GM12878 (cell line): ENCODE measurements around the gene CTNNA3. TPM values are rescaled to one million over a fixed set of nuclear protein-coding genes. Genes with fewer than 3 reads are reported as not detected.

Experiments used
- ATAC-seq: fragments of 200-7000 bp; cut with Tn5 transposase; 3 replicates; pipeline ENCODE4 v1.9.1; 2020; ENCODE audit warnings: mild to moderate bottlenecking, moderate library complexity
- BruUV-seq: library from RNA; stranded (reverse); fragments of 400-500 nt; replicated peaks from 2 replicates; lab custom pipeline; 2021; lab: Mats Ljungman, UMichigan
- CTCF ChIA-PET: fragments of 300-600 bp; sonication (Branson Sonifier 250); formaldehyde crosslinking; extraction: SDS; loops from one replicate; lab custom pipeline; 2021; ENCODE audit warnings: inconsistent platforms; lab: Yijun Ruan, JAX
- POLR2A ChIA-PET: fragments of 350-600 bp; formaldehyde crosslinking; extraction: SDS; loops from one replicate; lab custom pipeline; 2021; ENCODE audit warnings: inconsistent platforms; lab: Charles Lee
- RAD21 ChIA-PET: fragments of 300-600 bp; sonication (Branson Sonifier 250); formaldehyde crosslinking; loops from one replicate; lab custom pipeline; 2023; ENCODE audit warnings: antibody characterized with exemption; ENCODE audit not compliant: unreplicated experiment; lab: Charles Lee
- SMC1A ChIA-PET: fragments of 300-600 bp; sonication (Branson Sonifier 250); formaldehyde crosslinking; loops from one replicate; lab custom pipeline; 2023; ENCODE audit not compliant: unreplicated experiment, uncharacterized antibody; lab: Charles Lee
- DNase-seq: peaks from one replicate; pipeline ENCODE4 v3.0.0-alpha.2; 2011; ENCODE audit warnings: low read depth, low spot score
- FAIRE-seq: peaks from 3 replicates; lab custom pipeline; 2011; peaks lifted over from hg19 to GRCh38; lab: Jason Lieb, UNC
- H2AFZ ChIP-seq: 2 replicates; pipeline ENCODE4 v1.6.0; 2011; ENCODE audit warnings: low read depth, low read length, control low read depth; ENCODE audit not compliant: control insufficient read depth
- H3K27ac ChIP-seq: 2 replicates; pipeline ENCODE4 v1.5.1; 2011; ENCODE audit warnings: control low read depth; ENCODE audit not compliant: control insufficient read depth, insufficient read depth
- H3K27me3 ChIP-seq, 2 experiments: replicated peaks in 1 of 2; 2 replicates each; pipeline versions ENCODE4 v1.6.0 to v1.6.1; 2011; ENCODE audit warnings: low read length in 1 of 2; ENCODE audit not compliant: control insufficient read depth in 2 of 2, insufficient read depth in 2 of 2
- H3K36me3 ChIP-seq, 2 experiments: 2 replicates each; pipeline ENCODE4 v1.5.1; 2011; ENCODE audit warnings: low read length in 1 of 2; ENCODE audit not compliant: control insufficient read depth in 2 of 2, insufficient read depth in 2 of 2
- H3K4me1 ChIP-seq: 2 replicates; pipeline ENCODE4 v1.6.1; 2011; ENCODE audit warnings: mild to moderate bottlenecking, low read length, moderate library complexity, mixed read lengths; ENCODE audit not compliant: control insufficient read depth, insufficient read depth
- H3K4me2 ChIP-seq: 2 replicates; pipeline ENCODE4 v1.6.0; 2011; ENCODE audit warnings: control low read depth; ENCODE audit not compliant: control insufficient read depth, insufficient read depth
- H3K4me3 ChIP-seq: fragments of 200-600 bp; sonication (generic); 2 replicates; pipeline ENCODE4 v1.5.1; 2016
- H3K79me2 ChIP-seq: 2 replicates; pipeline ENCODE4 v1.6.0; 2011; ENCODE audit warnings: low read length; ENCODE audit not compliant: control insufficient read depth, insufficient read depth
- H3K9ac ChIP-seq: 2 replicates; pipeline ENCODE4 v1.8.0; 2011; ENCODE audit warnings: low read length, control low read depth, mixed read lengths; ENCODE audit not compliant: control insufficient read depth, insufficient read depth
- H3K9me3 ChIP-seq: replicated peaks from 3 replicates; pipeline ENCODE4 v1.5.1; 2011; ENCODE audit warnings: mild to moderate bottlenecking, low read length; ENCODE audit not compliant: control insufficient read depth, insufficient read depth
- H4K20me1 ChIP-seq: 2 replicates; pipeline ENCODE4 v1.6.0; 2011; ENCODE audit not compliant: control insufficient read depth, insufficient read depth
- BCL11A ChIP-seq: IDR thresholded peaks from 2 replicates; pipeline ENCODE4 v1.6.1; 2011; ENCODE audit warnings: low read depth, low read length
- CREB1 ChIP-seq: IDR thresholded peaks from 2 replicates; pipeline ENCODE4 v1.6.1; 2012; ENCODE audit warnings: low read depth, mild to moderate bottlenecking, inconsistent platforms
- CTCF ChIP-seq, 3 experiments: IDR thresholded peaks in 2 of 3; conservative IDR thresholded peaks in 1 of 3; 2 replicates each; pipeline ENCODE4 v1.5.1; 2011; ENCODE audit warnings: low read depth in 3 of 3, low read length in 3 of 3, mild to moderate bottlenecking in 3 of 3, control low read depth in 2 of 3, moderate library complexity in 2 of 3, inconsistent platforms in 1 of 3, mixed read lengths in 1 of 3; ENCODE audit not compliant: control insufficient read depth in 2 of 3, insufficient read depth in 1 of 3; ENCODE audit errors: extremely low read depth in 1 of 3
- HDAC6 ChIP-seq: fragments of 200-600 bp; sonication (generic); IDR thresholded peaks from one replicate; pipeline ENCODE4 v1.8.0; 2017; ENCODE audit warnings: antibody characterized with exemption; ENCODE audit not compliant: unreplicated experiment
- IRF3 ChIP-seq: fragments of 450-650 bp; IDR thresholded peaks from 2 replicates; pipeline ENCODE4 v1.6.1; 2014; ENCODE audit warnings: mild to moderate bottlenecking
- JUND ChIP-seq: IDR thresholded peaks from 2 replicates; pipeline ENCODE4 v1.6.1; 2012; ENCODE audit warnings: low read depth, mild to moderate bottlenecking, low read length, improper control_type of control experiment, moderate library complexity
- SIN3A ChIP-seq: IDR thresholded peaks from 2 replicates; pipeline ENCODE4 v1.6.1; 2012; ENCODE audit warnings: low read depth, low read length, improper control_type of control experiment
- SP1 ChIP-seq: IDR thresholded peaks from one replicate; pipeline ENCODE4 v1.6.1; 2011; ENCODE audit warnings: low read depth, low read length
- TBL1XR1 ChIP-seq: IDR thresholded peaks from 2 replicates; pipeline ENCODE4 v1.6.1; 2012; ENCODE audit warnings: low read depth, low read length, improper control_type of control experiment
- YBX1 ChIP-seq: fragments of 450-650 bp; IDR thresholded peaks from 2 replicates; pipeline ENCODE4 v1.6.1; 2016; ENCODE audit warnings: antibody characterized with exemption
- in situ Hi-C: fragments of 300-500 bp; cut with MboI; formaldehyde crosslinking; loops from 9 replicates; pipeline ENCODE4 v1.14.3; 2018; ENCODE audit warnings: mixed read lengths
- intact Hi-C: fragments of 100-400 bp; cut with micrococcal nuclease; formaldehyde crosslinking; loops from one replicate; pipeline ENCODE4 v1.14.2; 2022; ENCODE audit not compliant: unreplicated experiment
- polyA plus RNA-seq, 11 experiments: library from polyadenylated mRNA; depleted of rRNA in 4 of 11; unstranded in 6 of 11; stranded (reverse) in 5 of 11; fragments of >200 nt; fragmentation: Nextera tagmentation in 4 of 11; fragmentation: Illumina TruSeq in 1 of 11; extraction: Ambion mirVana in 4 of 11; extraction: Trizol in 1 of 11; gene quantifications; 1 replicate in 1 of 11; 2 replicates in 10 of 11; pipeline versions ENCODE4 v1.2.1 to v1.2.3, GENCODE V29; 2011 to 2016; ENCODE audit warnings: inconsistent platforms in 2 of 11, missing spikeins in 2 of 11, low read depth in 1 of 11
- total RNA-seq, 4 experiments: library from RNA; depleted of rRNA in 3 of 4; stranded (reverse); fragments of >200 nt in 3 of 4; fragmentation: Illumina TruSeq in 1 of 4; extraction: Trizol in 1 of 4; gene quantifications; 2 replicates each; pipeline versions ENCODE4 v1.2.1 to v1.2.3, GENCODE V29; 2013 to 2021
- TF ChIP-seq, protein P1 (sequence below): IDR thresholded peaks from 2 replicates; pipeline ENCODE4 v1.6.1; 2012; ENCODE audit warnings: improper control_type of control experiment, low read depth, low read length; ENCODE audit not compliant: insufficient replicate concordance

The CTNNA3 gene
- total and polyA plus RNA-seq, 10 of the 15 experiments (the other 5 are each of a cell fraction or from before 2014, with no cell fraction given), result under 0.01 to 4.5 (median 0.22) TPM; not detected in 2

DNA sequence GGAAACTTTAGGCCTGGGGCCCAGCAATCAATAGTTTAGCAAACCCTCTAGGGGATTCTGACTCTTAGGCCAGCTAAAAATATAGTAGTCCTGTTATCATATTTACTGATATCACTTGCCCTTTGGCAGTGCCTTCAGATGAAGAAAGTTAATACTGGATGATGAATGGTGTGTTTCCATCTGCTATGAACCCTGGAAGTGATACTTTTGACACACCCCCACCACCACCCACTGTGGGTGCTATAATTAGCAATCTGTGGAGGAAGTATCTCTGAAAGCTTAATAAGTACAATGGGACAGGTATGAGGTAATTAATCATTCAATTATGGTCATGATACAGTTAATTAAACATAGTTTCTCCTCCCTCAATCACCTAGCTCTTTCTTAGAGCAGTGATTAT is 860.6 kb downstream of the CTNNA3 start:
- ATAC-seq (no peak), FAIRE-seq (no peak), DNase-seq (no peak)
- Histone ChIP-seq H3K4me1 (no peaks in the 10 kb centered on the region), H3K79me2 (no peaks in the 10 kb centered on the region), H3K4me2 (no peak overlapping the region), H4K20me1 (no peaks in the 10 kb centered on the region), H3K27ac (no peak overlapping the region), H3K27me3 (no peaks in the 10 kb centered on the region), H3K36me3 (no peaks in the 10 kb centered on the region), H2AFZ (no peak overlapping the region), H3K9ac (no peak overlapping the region), H3K4me3 (no peak overlapping the region), H3K9me3 (no peaks in the 10 kb centered on the region)
- ChIA-PET POLR2A (interaction anchor here (1.4 kb wide), 1 partner anchor 15 kb away, joined by 4 read pairs; no protein-coding TSS in a partner anchor), CTCF (interaction anchor here (1.3 to 1.6 kb wide), 3 partner anchors 27 to 945 kb away, joined by 3 to 5 read pairs (median 4); no protein-coding TSS in a partner anchor), RAD21 (interaction anchor here (0.5 to 0.9 kb wide), 2 partner anchors 53 to 702 kb away, joined by 3 read pairs; no protein-coding TSS in a partner anchor), SMC1A (interaction anchor here (1.1 to 1.7 kb wide), 6 partner anchors 9 to 69 kb away, joined by 3 to 5 read pairs (median 3); no protein-coding TSS in a partner anchor)
- no peak for TF ChIP-seq YBX1
- TF ChIP-seq CTCF (IDR thresholded peaks at IDR 0.05 in 2 of 3, conservative IDR thresholded peaks at IDR 0.05 in 1 of 3; ENCODE audit: control insufficient read depth in 2 of 3, extremely low read depth in 1 of 3, insufficient read depth in 1 of 3, low read depth in 3 of 3, low read length in 3 of 3), result no peak
- TF ChIP-seq BCL11A, result no peak
- no peak for TF ChIP-seq JUND
- TF ChIP-seq IRF3, result no peak
- TF ChIP-seq TBL1XR1, result no peak
- no peak for TF ChIP-seq HDAC6
- TF ChIP-seq CREB1, result no peak
- TF ChIP-seq SIN3A, result no peak
- TF ChIP-seq, protein P1, sequence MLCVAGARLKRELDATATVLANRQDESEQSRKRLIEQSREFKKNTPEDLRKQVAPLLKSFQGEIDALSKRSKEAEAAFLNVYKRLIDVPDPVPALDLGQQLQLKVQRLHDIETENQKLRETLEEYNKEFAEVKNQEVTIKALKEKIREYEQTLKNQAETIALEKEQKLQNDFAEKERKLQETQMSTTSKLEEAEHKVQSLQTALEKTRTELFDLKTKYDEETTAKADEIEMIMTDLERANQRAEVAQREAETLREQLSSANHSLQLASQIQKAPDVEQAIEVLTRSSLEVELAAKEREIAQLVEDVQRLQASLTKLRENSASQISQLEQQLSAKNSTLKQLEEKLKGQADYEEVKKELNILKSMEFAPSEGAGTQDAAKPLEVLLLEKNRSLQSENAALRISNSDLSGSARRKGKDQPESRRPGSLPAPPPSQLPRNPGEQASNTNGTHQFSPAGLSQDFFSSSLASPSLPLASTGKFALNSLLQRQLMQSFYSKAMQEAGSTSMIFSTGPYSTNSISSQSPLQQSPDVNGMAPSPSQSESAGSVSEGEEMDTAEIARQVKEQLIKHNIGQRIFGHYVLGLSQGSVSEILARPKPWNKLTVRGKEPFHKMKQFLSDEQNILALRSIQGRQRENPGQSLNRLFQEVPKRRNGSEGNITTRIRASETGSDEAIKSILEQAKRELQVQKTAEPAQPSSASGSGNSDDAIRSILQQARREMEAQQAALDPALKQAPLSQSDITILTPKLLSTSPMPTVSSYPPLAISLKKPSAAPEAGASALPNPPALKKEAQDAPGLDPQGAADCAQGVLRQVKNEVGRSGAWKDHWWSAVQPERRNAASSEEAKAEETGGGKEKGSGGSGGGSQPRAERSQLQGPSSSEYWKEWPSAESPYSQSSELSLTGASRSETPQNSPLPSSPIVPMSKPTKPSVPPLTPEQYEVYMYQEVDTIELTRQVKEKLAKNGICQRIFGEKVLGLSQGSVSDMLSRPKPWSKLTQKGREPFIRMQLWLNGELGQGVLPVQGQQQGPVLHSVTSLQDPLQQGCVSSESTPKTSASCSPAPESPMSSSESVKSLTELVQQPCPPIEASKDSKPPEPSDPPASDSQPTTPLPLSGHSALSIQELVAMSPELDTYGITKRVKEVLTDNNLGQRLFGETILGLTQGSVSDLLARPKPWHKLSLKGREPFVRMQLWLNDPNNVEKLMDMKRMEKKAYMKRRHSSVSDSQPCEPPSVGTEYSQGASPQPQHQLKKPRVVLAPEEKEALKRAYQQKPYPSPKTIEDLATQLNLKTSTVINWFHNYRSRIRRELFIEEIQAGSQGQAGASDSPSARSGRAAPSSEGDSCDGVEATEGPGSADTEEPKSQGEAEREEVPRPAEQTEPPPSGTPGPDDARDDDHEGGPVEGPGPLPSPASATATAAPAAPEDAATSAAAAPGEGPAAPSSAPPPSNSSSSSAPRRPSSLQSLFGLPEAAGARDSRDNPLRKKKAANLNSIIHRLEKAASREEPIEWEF, result no peak
- no peak for TF ChIP-seq SP1
- intact Hi-C loops (no loop called here), in situ Hi-C loops (no loop called here)
- no TSS peak for BruUV-seq
